PC-3 (cell line): ENCODE measurements around the gene P4HTM.

Source experiments
- EZH2 ChIP-seq: fragments of 300-600 bp; sonication (generic); IDR thresholded peaks from one replicate; pipeline ENCODE4 v1.6.1; 2017; ENCODE audit warnings: antibody characterized with exemption, mild to moderate bottlenecking, low read length; ENCODE audit not compliant: unreplicated experiment
- EZH2phosphoT487 ChIP-seq: fragments of 300-600 bp; sonication (generic); IDR thresholded peaks from 2 replicates; pipeline ENCODE4 v1.6.1; 2018; ENCODE audit warnings: mild to moderate bottlenecking, antibody characterized with exemption, low read length, borderline replicate concordance
- TF ChIP-seq, protein P1 (sequence below): fragments of 300-600 bp; sonication (generic); conservative IDR thresholded peaks from 2 replicates; pipeline ENCODE4 v1.5.1; 2017; ENCODE audit warnings: antibody characterized with exemption, low read depth, mild to moderate bottlenecking, low read length

DNA sequence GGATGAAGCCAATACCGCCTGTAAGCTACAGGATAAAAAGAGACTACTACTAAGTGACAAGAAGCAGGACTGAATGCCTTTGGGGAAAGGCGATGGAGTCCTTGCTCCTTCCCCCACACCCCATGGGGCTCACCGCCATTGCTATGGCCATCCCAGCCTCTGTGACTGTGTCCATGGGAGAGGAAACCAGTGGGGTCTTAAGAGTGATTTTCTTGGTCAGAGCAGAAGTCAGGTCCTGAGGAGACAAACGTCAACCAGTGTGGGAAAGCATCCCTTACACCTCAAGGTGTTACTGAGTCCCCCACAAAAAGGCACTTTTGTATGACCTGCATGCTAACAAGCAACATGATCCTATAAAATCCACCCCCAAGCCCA, 38.2 kb downstream of the P4HTM start:
- TF ChIP-seq, protein P1, sequence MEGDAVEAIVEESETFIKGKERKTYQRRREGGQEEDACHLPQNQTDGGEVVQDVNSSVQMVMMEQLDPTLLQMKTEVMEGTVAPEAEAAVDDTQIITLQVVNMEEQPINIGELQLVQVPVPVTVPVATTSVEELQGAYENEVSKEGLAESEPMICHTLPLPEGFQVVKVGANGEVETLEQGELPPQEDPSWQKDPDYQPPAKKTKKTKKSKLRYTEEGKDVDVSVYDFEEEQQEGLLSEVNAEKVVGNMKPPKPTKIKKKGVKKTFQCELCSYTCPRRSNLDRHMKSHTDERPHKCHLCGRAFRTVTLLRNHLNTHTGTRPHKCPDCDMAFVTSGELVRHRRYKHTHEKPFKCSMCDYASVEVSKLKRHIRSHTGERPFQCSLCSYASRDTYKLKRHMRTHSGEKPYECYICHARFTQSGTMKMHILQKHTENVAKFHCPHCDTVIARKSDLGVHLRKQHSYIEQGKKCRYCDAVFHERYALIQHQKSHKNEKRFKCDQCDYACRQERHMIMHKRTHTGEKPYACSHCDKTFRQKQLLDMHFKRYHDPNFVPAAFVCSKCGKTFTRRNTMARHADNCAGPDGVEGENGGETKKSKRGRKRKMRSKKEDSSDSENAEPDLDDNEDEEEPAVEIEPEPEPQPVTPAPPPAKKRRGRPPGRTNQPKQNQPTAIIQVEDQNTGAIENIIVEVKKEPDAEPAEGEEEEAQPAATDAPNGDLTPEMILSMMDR, result no peak
- TF ChIP-seq EZH2, result no peak
- no peak for TF ChIP-seq EZH2phosphoT487
